Hematopoietic multipotent progenitor cell treated with erythropoietin and hydrocortisone succinate and interleukin-3 and kit ligand, for 15 days (in vitro differentiated cells): ENCODE results near the gene HS3ST5.
"Not testable (repeated sequence)": the region's sequence is repeated elsewhere in the genome, so short reads cannot be mapped to it uniquely, and the experiment has no call there.

Experiments used
- DNase-seq: peaks from one replicate; pipeline ENCODE4 v3.0.0-alpha.2; 2015; ENCODE audit warnings: low spot score

The HS3ST5 gene

GRCh38 chr6:114090626-114091025 lies 252.2 kb downstream of the HS3ST5 start:
- DNase-seq = no peak

DNA sequence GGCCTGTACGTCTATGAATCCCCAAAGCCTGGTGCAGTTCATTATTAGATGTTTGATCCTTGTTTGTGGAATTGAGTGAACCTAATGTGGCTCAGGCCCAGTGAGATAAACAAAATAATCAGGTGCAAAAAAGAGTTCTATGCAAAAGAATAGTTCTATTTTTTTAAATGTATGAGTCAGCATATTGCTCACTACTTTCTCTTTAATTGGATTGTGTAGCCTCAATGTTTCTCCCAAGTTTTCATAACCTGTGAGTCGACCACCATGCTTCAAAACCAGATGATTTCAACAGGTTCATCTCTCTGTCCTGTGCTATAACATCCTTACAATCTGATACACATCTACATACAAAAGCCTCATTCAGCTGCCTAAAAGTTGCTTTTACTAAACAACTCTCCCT lies 255.3 kb downstream of the HS3ST5 start:
- DNase-seq = no peak

GRCh38 chr6:114085211-114085610 lies 257.6 kb downstream of the HS3ST5 start:
- DNase-seq = no peak

- no peak for DNase-seq
Measured at GRCh38 chr6:114084327-114084890, 258.4 kb downstream of the HS3ST5 start.

DNA sequence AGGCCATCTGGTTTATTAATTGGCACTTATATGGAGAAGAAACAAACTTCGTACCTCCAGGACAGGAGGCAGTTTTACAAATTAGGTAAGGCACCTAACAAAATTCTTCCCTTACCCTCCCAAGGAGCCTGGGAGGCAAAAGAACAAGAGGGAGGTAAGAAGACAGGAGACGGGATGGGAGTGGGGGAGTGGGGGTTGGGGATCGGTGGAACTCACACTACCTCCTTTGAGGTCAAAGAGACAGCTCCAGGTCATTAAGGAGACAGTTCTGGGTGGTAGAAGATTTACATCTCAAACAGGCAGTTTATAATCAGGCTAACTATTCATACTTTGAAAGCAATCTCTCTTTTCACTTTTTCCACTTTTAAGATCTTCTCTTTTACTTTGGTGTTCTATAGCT lies 259.6 kb downstream of the HS3ST5 start:
- no peak for DNase-seq

- DNase-seq = no peak
Measured at GRCh38 chr6:114081730-114082129, 261.1 kb downstream of the HS3ST5 start.

DNA sequence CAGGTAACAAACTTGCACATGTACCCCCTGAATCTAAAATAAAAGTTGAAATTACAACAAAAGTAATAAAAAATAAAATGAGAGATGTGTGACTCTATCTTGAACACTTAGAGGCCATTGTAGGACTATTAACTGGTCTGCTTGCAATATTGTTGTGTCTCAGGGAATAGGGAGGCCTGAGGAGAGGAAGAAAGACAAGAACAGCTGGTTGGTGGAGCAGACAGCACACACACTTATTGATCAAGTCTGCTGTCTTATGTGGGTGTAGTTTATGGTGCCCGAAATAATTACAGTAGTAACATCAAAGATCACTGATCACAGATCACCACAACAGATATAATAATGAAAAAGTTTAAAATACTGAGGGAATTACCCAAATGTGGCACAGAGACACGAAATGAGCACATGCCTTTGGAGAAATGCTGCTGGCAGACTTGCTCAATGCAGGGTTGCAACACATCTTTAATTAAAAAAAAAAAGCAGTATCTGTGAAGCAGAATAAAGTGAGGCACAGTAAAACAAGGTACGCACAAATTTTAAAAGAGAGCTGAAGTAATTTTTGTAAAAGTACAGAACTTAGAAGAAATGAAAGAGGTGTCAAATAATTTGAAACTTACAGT lies 261.8 kb downstream of the HS3ST5 start:
- no peak for DNase-seq

DNA sequence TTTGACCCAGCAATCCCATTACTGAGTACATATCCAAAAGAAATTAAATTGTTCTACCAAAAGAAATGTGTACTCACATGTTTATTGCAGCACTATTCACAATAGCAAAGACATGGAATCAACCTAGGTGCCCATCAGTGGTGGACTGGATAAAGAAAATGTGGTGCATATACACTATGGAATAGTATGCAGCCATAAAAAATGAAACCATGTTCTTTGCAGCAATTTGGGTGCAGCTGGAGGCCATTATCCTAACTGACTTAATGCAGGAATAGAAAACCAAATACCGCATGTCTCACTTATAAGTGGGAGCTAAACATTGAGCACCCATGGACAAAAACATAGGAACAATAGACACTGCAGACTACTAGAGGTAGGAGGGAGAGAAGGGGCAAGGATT lies 262.4 kb downstream of the HS3ST5 start:
- not testable (repeated sequence) for DNase-seq

- DNase-seq = no peak
Measured at GRCh38 chr6:114075777-114076176, 267.0 kb downstream of the HS3ST5 start.

- DNase-seq = no peak
Measured at GRCh38 chr6:114075300-114075699, 267.5 kb downstream of the HS3ST5 start.

DNA sequence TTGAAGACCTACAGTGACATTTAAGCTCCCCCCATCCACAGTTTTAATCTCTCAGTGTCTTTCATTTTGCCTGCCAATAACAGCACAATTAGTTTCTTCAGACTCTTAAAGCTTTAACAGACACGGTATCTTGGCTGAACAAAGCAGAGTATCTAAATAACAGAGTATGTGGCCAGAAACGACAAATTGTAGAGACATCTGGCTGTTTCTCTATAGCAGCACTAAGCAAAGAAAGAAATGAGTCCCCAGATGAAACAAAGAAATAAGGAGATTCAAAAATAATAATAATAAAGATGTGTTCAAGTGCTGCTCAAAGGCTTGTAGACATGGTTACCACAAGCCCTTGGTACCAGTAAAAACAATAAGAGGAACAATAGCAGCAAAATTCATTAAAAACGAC lies 274.1 kb downstream of the HS3ST5 start:
- no peak for DNase-seq

DNA sequence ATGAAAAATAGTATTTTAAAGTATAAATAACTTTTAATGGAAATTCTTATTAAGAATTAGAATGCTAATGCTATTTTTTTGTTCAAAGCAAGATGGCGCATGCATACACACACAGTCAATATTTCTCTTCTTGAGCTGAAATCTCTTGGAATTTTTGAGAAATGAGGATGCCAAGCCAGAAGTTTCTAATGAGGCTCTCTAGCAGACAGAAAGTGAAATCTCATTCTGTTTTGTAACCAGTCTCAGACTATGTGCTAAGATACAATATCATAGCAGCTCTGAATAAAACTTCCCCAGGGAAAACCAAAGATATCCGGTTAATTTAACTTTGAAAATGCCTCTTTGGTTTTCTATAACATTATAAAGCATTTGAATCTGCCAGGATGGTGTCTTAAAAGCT lies 274.7 kb downstream of the HS3ST5 start:
- DNase-seq = no peak

DNA sequence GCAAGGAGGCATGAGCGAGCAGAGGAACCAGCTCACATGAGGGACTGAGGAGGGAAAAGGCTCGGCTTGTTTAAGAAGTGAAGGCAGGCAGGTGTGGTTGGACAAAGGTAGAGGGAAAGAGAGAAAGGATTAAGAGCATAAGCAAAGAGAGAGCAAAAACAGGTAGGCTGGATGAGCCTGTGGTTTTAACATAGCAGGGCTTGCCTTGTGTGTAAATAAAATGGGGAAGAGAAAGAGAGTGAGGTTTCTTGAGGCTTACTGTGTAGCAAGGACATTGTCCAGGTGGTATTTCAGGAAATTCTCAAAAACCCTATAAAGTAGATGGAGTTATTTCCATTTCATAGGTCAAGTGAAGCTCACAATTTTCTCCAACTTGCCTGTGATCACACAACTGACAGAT lies 278.0 kb downstream of the HS3ST5 start:
- DNase-seq = no peak

GRCh38 chr6:114063956-114064355 lies 278.9 kb downstream of the HS3ST5 start:
- no peak for DNase-seq

DNA sequence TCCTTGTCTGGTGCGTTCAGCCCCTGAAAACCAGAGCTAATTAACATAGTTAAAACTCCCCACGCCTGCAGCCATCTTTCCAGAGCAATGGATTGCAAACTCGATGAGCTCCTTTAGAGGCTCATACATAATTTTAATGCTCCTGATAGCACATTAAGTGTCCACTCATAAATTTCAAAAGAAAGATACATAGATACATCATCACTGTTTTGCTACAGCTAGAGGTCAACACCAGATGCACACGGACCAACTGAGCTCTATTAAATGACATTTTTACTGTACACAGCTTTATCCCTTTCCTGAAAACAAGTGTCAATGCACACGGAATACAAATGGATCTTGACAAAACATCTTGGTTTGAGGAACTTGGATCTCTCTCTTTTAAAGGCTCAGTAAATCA lies 280.6 kb downstream of the HS3ST5 start:
- DNase-seq = no peak

DNA sequence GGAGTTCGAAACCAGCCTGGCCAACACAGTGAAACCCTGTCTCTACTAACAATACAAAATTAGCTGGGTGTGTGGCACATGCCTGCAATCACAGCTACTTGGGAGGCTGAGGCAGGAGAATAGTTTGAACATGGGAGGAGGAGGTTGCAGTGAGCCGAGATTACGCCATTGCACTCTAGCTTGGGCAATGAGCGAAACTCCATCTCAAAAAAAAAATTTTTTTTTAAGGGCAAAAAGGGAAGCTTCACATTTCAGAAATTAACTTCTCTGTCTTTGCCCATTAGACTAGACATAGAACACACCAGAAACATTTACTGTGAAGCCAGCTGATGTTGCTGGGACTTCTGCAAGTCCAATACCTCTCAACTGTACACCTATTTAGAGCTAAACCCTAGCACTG lies 281.1 kb downstream of the HS3ST5 start:
- no peak for DNase-seq

- DNase-seq = no peak
Measured at GRCh38 chr6:114061116-114061515, 281.7 kb downstream of the HS3ST5 start.

GRCh38 chr6:114058435-114058834 lies 284.4 kb downstream of the HS3ST5 start:
- DNase-seq = no peak

GRCh38 chr6:114055763-114056162 lies 287.1 kb downstream of the HS3ST5 start:
- no peak for DNase-seq

DNA sequence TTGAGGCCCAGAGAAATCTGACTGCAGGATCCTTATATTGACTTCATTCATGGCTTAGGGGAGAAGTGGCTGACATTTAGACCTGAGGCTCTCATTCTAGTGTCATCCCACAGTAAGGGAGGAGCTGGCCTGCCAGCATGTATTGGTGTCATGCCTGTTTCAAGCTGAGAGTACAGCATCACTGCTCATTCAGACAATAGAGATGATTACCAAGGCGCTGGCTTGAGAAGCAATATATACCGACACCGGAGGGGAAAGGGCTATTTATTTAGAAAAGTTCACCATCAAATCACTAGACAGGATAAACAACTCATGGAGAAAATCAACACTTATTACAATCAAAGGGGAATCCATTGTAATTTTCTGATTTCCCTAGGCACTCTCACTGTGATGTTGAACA lies 287.5 kb downstream of the HS3ST5 start:
- no peak for DNase-seq

- DNase-seq = no peak
Measured at GRCh38 chr6:114053791-114054190, 289.0 kb downstream of the HS3ST5 start.

- no peak for DNase-seq
Measured at GRCh38 chr6:114052141-114052540, 290.7 kb downstream of the HS3ST5 start.

DNA sequence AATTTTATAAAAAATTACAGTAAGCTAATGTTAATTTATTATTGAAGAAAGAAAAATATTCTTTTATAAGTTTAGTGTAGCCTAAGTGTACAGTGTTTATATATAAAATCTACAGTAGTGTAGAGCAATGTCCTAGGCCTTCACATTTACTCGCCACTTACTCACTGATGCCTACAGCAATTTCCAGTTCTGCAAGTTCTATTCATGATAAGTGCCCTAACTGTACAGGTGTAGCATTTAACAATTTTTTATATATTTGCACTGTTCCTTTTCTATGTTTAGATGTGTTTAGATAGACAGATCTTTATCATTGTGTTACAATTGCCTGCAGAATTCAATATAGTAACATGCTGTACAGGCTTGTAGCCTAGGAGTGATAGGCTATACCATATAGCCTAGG lies 291.8 kb downstream of the HS3ST5 start:
- DNase-seq = no peak

DNA sequence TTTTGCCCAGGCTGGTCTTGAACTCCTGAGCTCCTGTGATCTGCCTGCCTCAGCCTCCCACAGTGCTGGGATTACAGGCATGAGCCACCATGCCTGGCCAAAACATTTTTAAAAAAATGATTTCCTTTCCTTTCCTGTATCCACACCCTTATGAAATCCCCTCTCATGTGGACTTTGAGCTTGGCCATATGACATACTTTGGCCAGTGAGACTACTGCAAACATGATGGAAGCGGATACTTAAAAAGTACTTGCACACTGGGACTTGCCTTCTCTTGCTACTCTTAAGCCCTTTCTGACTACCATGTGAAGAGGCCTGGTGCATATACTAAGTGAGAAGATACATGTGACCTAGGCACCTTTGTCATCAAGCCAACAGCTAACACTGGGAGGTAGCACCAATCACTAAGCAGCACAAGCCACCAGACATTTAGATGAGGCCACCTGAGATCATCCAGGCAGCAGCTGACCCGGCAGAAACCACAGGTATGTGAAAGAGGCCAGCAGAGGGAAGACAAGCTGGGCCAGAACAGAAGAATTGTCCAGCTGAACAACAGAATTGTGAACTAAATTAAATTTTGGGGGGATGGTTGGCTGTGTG lies 293.4 kb downstream of the HS3ST5 start:
- no peak for DNase-seq
